GM18868 (cell line): ENCODE data around the gene PROZ.

ENCODE experiments used
- ATAC-seq: cut with Tn5 transposase; IDR thresholded peaks from one replicate; pipeline ENCODE4 v1.9.1; 2021; ENCODE audit warnings: mild to moderate bottlenecking, moderate library complexity; ENCODE audit not compliant: unreplicated experiment

PROZ gene

DNA sequence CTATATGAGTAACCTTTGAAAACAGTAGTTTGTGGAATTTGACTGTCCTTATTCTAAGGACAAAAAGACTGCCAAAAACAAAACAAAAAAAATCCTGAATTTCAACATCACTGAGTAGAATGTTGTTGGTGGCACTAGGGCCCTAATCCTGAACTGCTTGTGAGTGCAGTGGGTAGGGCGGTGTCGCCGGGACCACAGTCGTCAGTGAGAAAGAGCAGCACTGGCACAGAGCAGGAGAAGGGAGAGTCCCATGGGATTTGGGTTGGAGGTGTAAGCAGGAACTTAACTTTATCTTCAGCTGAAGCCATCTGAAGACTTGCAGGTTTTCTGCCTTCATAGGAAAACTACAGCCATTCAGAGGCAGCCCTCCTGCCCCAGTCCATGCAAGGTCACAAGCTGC lies 44.5 kb downstream of the PROZ start:
- ATAC-seq, result no peak

GRCh38 chr13:113203507-113204377 lies 45.3 kb downstream of the PROZ start:
- no peak for ATAC-seq

GRCh38 chr13:113204378-113204734 lies 45.9 kb downstream of the PROZ start:
- no peak for ATAC-seq

GRCh38 chr13:113205428-113205931 lies 47.0 kb downstream of the PROZ start:
- ATAC-seq, result no peak

- ATAC-seq, result no peak
Measured at GRCh38 chr13:113207460-113207859, 49.0 kb downstream of the PROZ start.

- ATAC-seq, result no peak
Measured at GRCh38 chr13:113207890-113208420, 49.5 kb downstream of the PROZ start.

- ATAC-seq, result peak; percentile 75
Measured at GRCh38 chr13:113208421-113209335, 50.2 kb downstream of the PROZ start, which contains the start of gene PCID2. Gene PCID2 (minus strand): TSS chr13:113208669. CDS start chr13:113208634, 35 bp downstream.

GRCh38 chr13:113209336-113209758 lies 50.9 kb downstream of the PROZ start, which contains the start of gene CUL4A:
Gene CUL4A (plus strand): TSS chr13:113209613. CDS start chr13:113209628, 15 bp downstream.
- ATAC-seq, result peak; percentile 40

DNA sequence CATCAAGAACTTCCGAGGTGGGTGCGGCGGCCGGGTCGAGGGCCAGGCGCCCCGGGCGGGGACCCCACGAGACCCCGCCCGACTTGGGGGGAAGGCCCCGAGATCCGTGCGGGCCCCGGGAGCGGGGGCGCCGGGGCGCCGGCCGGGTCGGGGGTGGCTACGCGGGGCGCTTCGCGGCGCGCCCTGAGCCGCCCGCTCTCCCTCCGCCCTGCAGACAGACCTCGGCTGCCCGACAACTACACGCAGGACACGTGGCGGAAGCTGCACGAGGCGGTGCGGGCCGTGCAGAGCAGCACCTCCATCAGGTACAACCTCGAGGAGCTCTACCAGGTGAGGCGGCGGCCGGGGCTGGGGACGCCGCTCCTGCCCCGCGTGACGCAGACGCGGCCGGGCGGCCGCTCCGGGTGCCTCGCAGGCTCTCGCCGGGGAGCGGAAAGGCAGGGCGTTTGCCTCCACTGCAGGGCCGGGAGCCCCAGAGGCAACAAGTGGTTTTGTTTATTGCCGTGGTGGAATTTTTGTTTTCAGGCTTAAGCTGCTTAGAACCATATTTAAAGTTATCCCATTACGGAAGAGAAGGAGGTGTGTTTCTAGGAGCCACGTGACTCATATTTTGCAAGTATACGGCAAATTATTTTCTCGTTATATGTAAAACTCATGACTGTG lies 51.4 kb downstream of the PROZ start:
- peak; percentile 37 for ATAC-seq

DNA sequence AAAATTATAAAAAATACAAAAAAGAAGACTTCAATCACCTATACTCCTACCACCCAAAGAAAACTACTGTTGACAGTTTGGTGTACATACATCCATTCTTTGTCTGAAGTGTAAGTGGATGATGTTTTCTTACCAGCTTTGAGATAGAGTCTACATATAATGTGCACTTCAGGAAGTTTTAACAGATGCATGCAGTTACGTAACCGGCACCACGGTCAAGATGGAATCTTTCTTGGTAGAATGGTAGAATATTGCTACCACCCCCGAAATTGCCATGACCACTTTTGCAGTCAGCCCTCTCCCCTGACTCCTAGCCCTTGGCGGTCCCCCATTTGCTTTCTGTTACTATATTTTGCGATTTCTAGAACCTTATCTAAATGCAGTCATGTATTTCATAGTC lies 52.4 kb downstream of the PROZ start:
- no peak for ATAC-seq

- ATAC-seq, result no peak
Measured at GRCh38 chr13:113211774-113212173, 53.3 kb downstream of the PROZ start.

GRCh38 chr13:113216254-113217048 lies 58.0 kb downstream of the PROZ start:
- ATAC-seq, result no peak

- ATAC-seq, result no peak
Measured at GRCh38 chr13:113218586-113218985, 60.1 kb downstream of the PROZ start.

GRCh38 chr13:113219256-113219940 lies 61.0 kb downstream of the PROZ start:
- no peak for ATAC-seq

DNA sequence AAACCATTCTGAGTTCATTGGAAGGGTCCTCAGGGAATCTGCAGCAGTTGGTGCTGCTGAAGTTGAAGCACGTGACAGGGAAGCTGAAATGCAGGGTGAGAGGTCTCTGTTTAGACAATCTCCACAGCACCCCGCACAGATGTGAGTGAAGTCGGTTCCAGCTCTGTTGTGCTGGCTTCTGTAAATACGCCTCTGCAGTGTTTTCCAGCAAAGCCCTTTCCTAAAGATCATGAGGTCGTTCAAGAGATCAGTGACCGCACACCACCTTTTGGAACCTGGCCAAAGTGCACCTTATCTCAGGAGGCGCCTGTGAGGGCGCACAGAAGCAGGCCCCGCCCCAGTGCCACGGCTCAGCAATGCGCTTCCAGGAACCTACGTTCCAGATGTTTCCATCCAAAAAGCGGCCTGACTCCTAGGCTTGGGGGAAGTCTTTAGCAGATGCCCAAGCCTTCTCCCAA lies 61.7 kb downstream of the PROZ start:
- no peak for ATAC-seq

GRCh38 chr13:113220877-113221276 lies 62.4 kb downstream of the PROZ start:
- ATAC-seq, result no peak
